H1 (cell line): ENCODE measurements around the gene CALM3. TPM values are rescaled to one million over a fixed set of nuclear protein-coding genes. Genes with fewer than 3 reads are reported as not detected.

ENCODE experiments used
- CTCF ChIA-PET: fragments of 300-600 bp; sonication (Branson Sonifier 250); formaldehyde crosslinking; loops from one replicate; lab custom pipeline; 2021; ENCODE audit not compliant: partially characterized antibody; lab: Charles Lee
- POLR2A ChIA-PET: fragments of 300-600 bp; sonication (Branson Sonifier 250); formaldehyde crosslinking; loops from one replicate; lab custom pipeline; 2021; ENCODE audit warnings: inconsistent platforms; ENCODE audit not compliant: partially characterized antibody; lab: Charles Lee
- DNase-seq, 2 experiments: peaks; one replicate each; pipeline versions ENCODE4 v3.0.0 to v3.0.0-alpha.2; 2010 to 2022; ENCODE audit warnings: low spot score in 2 of 2, low read depth in 1 of 2, mixed read lengths in 1 of 2
- FAIRE-seq: peaks from 2 replicates; lab custom pipeline; 2011; peaks lifted over from hg19 to GRCh38; lab: Jason Lieb, UNC
- H2AFZ ChIP-seq: 2 replicates; pipeline ENCODE4 v1.8.1; 2012; ENCODE audit warnings: low read length, inconsistent platforms
- H2AK5ac ChIP-seq: 2 replicates; pipeline ENCODE4 v1.6.1; 2013; ENCODE audit warnings: low read depth, low read length
- H2BK120ac ChIP-seq: replicated peaks from 2 replicates; pipeline ENCODE3; 2013; ENCODE audit warnings: low read depth, low read length, inconsistent platforms
- H2BK12ac ChIP-seq: 2 replicates; pipeline ENCODE4 v1.6.1; 2013; ENCODE audit warnings: low read depth, low read length
- H2BK15ac ChIP-seq: 2 replicates; pipeline ENCODE4 v1.6.1; 2013; ENCODE audit warnings: low read length
- H2BK20ac ChIP-seq: 2 replicates; pipeline ENCODE4 v1.6.1; 2013; ENCODE audit warnings: low read length
- H2BK5ac ChIP-seq: 2 replicates; pipeline ENCODE4 v1.6.1; 2013; ENCODE audit warnings: low read depth, low read length
- H3K14ac ChIP-seq: 2 replicates; pipeline ENCODE4 v1.6.1; 2013; ENCODE audit warnings: inconsistent platforms; ENCODE audit not compliant: insufficient read length
- H3K18ac ChIP-seq: 2 replicates; pipeline ENCODE4 v1.6.1; 2013; ENCODE audit warnings: low read length; ENCODE audit errors: extremely low read depth
- H3K23ac ChIP-seq: 2 replicates; pipeline ENCODE4 v1.6.1; 2013; ENCODE audit warnings: inconsistent platforms; ENCODE audit not compliant: insufficient read length
- H3K23me2 ChIP-seq: 2 replicates; pipeline ENCODE4 v1.6.1; 2013; ENCODE audit warnings: low read depth, low read length
- H3K27ac ChIP-seq: 2 replicates; pipeline ENCODE4 v1.6.1; 2011; ENCODE audit warnings: low read depth, low read length, inconsistent platforms
- H3K27me3 ChIP-seq, 4 experiments: replicated peaks in 1 of 4; 1 replicate in 1 of 4; 2 replicates in 3 of 4; pipeline versions ENCODE4 v1.6.1 to v1.8.1; 2011 to 2013; ENCODE audit warnings: low read length in 3 of 4, mild to moderate bottlenecking in 3 of 4, inconsistent platforms in 2 of 4, mixed read lengths in 2 of 4, moderate library complexity in 1 of 4; ENCODE audit not compliant: control insufficient read depth in 3 of 4, insufficient read depth in 3 of 4; ENCODE audit errors: extremely low read depth in 1 of 4
- H3K36me3 ChIP-seq, 4 experiments: 2 replicates each; pipeline versions ENCODE4 v1.6.1 to v1.8.1; 2011 to 2013; ENCODE audit warnings: mild to moderate bottlenecking in 4 of 4, low read length in 3 of 4, moderate library complexity in 2 of 4, control low read depth in 1 of 4, inconsistent platforms in 1 of 4; ENCODE audit not compliant: insufficient read depth in 4 of 4, control insufficient read depth in 2 of 4
- H3K4ac ChIP-seq: replicated peaks from 2 replicates; pipeline ENCODE3; 2013; ENCODE audit warnings: low read length, low read depth, mixed read lengths, inconsistent platforms; ENCODE audit not compliant: insufficient read length
- H3K4me1 ChIP-seq, 4 experiments: replicated peaks in 1 of 4; 1 replicate in 1 of 4; 2 replicates in 3 of 4; pipeline versions ENCODE4 v1.6.1 to v1.8.1; 2011 to 2013; ENCODE audit warnings: low read length in 3 of 4, inconsistent platforms in 2 of 4, mixed read lengths in 1 of 4; ENCODE audit not compliant: insufficient read depth in 4 of 4, control insufficient read depth in 3 of 4
- H3K4me2 ChIP-seq, 2 experiments: 2 replicates each; pipeline versions ENCODE4 v1.6.1 to v1.8.1; 2011 to 2013; ENCODE audit warnings: low read depth in 2 of 2, low read length in 2 of 2, control low read depth in 1 of 2, inconsistent platforms in 1 of 2, mild to moderate bottlenecking in 1 of 2; ENCODE audit not compliant: insufficient read depth in 1 of 2
- H3K4me3 ChIP-seq, 4 experiments: fragments of 200-600, 300-600 bp in 1 of 4; sonication (generic), shearing (Covaris generic), sonication (Bioruptor Twin) in 1 of 4; 2 replicates each; pipeline versions ENCODE4 v1.5.1 to v1.8.1; 2011 to 2016; ENCODE audit warnings: low read length in 4 of 4, low read depth in 3 of 4, control low read depth in 2 of 4, inconsistent platforms in 2 of 4, mild to moderate bottlenecking in 2 of 4, mixed read lengths in 1 of 4, moderate library complexity in 1 of 4; ENCODE audit not compliant: insufficient read depth in 2 of 4; ENCODE audit errors: extremely low read depth in 1 of 4
- H3K56ac ChIP-seq: replicated peaks from 2 replicates; pipeline ENCODE3; 2013; ENCODE audit warnings: low read depth, mild to moderate bottlenecking, mixed read lengths, low read length, inconsistent platforms; ENCODE audit not compliant: insufficient read length
- H3K79me1 ChIP-seq: 2 replicates; pipeline ENCODE4 v1.6.1; 2013; ENCODE audit warnings: low read depth, low read length, control low read depth
- H3K79me2 ChIP-seq, 2 experiments: 2 replicates each; pipeline versions ENCODE4 v1.6.1 to v1.8.1; 2012 to 2013; ENCODE audit warnings: low read length in 2 of 2, mild to moderate bottlenecking in 2 of 2, inconsistent platforms in 1 of 2; ENCODE audit not compliant: insufficient read depth in 2 of 2, control insufficient read depth in 1 of 2
- H3K9ac ChIP-seq, 4 experiments: replicated peaks in 1 of 4; 1 replicate in 1 of 4; 2 replicates in 3 of 4; pipeline versions ENCODE4 v1.6.1 to v1.8.1; 2011 to 2013; ENCODE audit warnings: low read depth in 3 of 4, low read length in 3 of 4, control low read depth in 2 of 4, mild to moderate bottlenecking in 2 of 4, moderate library complexity in 2 of 4, inconsistent platforms in 1 of 4; ENCODE audit errors: extremely low read depth in 1 of 4
- H3K9me3 ChIP-seq, 2 experiments: 2 replicates each; pipeline versions ENCODE4 v1.6.1 to v1.8.1; 2012 to 2013; ENCODE audit warnings: mild to moderate bottlenecking in 2 of 2, moderate library complexity in 2 of 2, control low read depth in 1 of 2, inconsistent platforms in 1 of 2, low read depth in 1 of 2, low read length in 1 of 2, mixed read lengths in 1 of 2; ENCODE audit not compliant: insufficient read depth in 2 of 2
- H4K20me1 ChIP-seq, 2 experiments: replicated peaks in 1 of 2; 2 replicates each; pipeline versions ENCODE3 to v1.8.1; 2011 to 2013; ENCODE audit warnings: inconsistent platforms in 2 of 2, low read length in 2 of 2, mild to moderate bottlenecking in 1 of 2; ENCODE audit not compliant: insufficient read depth in 2 of 2, control insufficient read depth in 1 of 2
- H4K5ac ChIP-seq: 2 replicates; pipeline ENCODE4 v1.6.1; 2013; ENCODE audit warnings: low read length, low read depth, mixed read lengths, inconsistent platforms; ENCODE audit not compliant: insufficient read length
- H4K8ac ChIP-seq: 2 replicates; pipeline ENCODE4 v1.8.0; 2013; ENCODE audit warnings: mild to moderate bottlenecking, moderate library complexity, low read length, inconsistent platforms; ENCODE audit not compliant: insufficient read depth; ENCODE audit errors: extremely low read depth
- H4K91ac ChIP-seq: replicated peaks from 2 replicates; pipeline ENCODE3; 2013; ENCODE audit warnings: low read length, mixed read lengths, inconsistent platforms; ENCODE audit not compliant: insufficient read length
- ASH2L ChIP-seq: fragments of 200-600, 300-600 bp; sonication (generic); IDR thresholded peaks from one replicate; pipeline ENCODE4 v1.7.1; 2017; ENCODE audit warnings: low read length
- EGR1 ChIP-seq: IDR thresholded peaks from 2 replicates; pipeline ENCODE4 v1.6.1; 2011; ENCODE audit warnings: low read depth, low read length, borderline replicate concordance
- EP300 ChIP-seq, 2 experiments: IDR thresholded peaks; 1 replicate in 1 of 2; 2 replicates in 1 of 2; pipeline ENCODE4 v1.6.1; 2011 to 2012; ENCODE audit warnings: low read depth in 2 of 2, low read length in 2 of 2, mild to moderate bottlenecking in 2 of 2, borderline replicate concordance in 1 of 2, inconsistent platforms in 1 of 2, moderate library complexity in 1 of 2
- FOSL1 ChIP-seq: IDR thresholded peaks from 2 replicates; pipeline ENCODE4 v1.6.1; 2011; ENCODE audit warnings: mild to moderate bottlenecking, low read depth, low read length, moderate library complexity; ENCODE audit not compliant: insufficient read depth
- JUN ChIP-seq: IDR thresholded peaks from 2 replicates; pipeline ENCODE4 v1.6.1; 2011; ENCODE audit warnings: low read depth, mild to moderate bottlenecking, improper control_type of control experiment, low read length
- JUND ChIP-seq: IDR thresholded peaks from 2 replicates; pipeline ENCODE4 v1.6.1; 2011; ENCODE audit warnings: mild to moderate bottlenecking, improper control_type of control experiment, low read length
- KDM1A ChIP-seq: fragments of 200-600, 300-600 bp; sonication (generic); IDR thresholded peaks from 2 replicates; pipeline ENCODE4 v1.7.1; 2016; ENCODE audit warnings: mild to moderate bottlenecking, low read length, borderline replicate concordance
- POLR2AphosphoS5 ChIP-seq: IDR thresholded peaks from 2 replicates; pipeline ENCODE4 v1.6.1; 2011; ENCODE audit warnings: low read depth, low read length
- RNF2 ChIP-seq: fragments of 200-900, 300-1000 bp; sonication (generic); IDR thresholded peaks from 2 replicates; pipeline ENCODE4 v1.7.1; 2016; ENCODE audit warnings: borderline replicate concordance, low read depth, mild to moderate bottlenecking, antibody characterized with exemption, low read length; ENCODE audit not compliant: poor library complexity, severe bottlenecking; ENCODE audit errors: missing control alignments
- SIX5 ChIP-seq: IDR thresholded peaks from 2 replicates; pipeline ENCODE4 v1.6.1; 2011; ENCODE audit warnings: mild to moderate bottlenecking, low read depth, low read length
- WGBS, 2 experiments: shearing (Covaris generic) in 1 of 2; methylation state at CpG; one replicate each; pipeline versions ENCODE4 v1.1.6 to v1.1.7; 2013 to 2015; ENCODE audit warnings: low lambda C conversion rate in 2 of 2, mixed read lengths in 2 of 2, inconsistent platforms in 1 of 2, low coverage in 1 of 2, missing lambda C conversion rate in 1 of 2; ENCODE audit not compliant: insufficient replicate concordance in 2 of 2, insufficient coverage in 1 of 2, insufficient read length in 1 of 2; ENCODE audit errors: extremely low coverage in 1 of 2, missing lambda C conversion rate in 1 of 2; 5-methylcytosine and 5-hydroxymethylcytosine counted together
- polyA plus RNA-seq, 7 experiments: library from polyadenylated mRNA; depleted of rRNA in 3 of 7; stranded (reverse) in 5 of 7; unstranded in 2 of 7; fragments of >200 nt in 5 of 7; fragments of 200-250 nt in 2 of 7; gene quantifications; 1 replicate in 5 of 7; 2 replicates in 1 of 7; 4 replicates in 1 of 7; pipeline versions ENCODE4 v1.2.1 to v1.2.3, GENCODE V29; 2011 to 2013; ENCODE audit warnings: missing spikeins in 2 of 7, mixed read lengths in 2 of 7
- total RNA-seq: library from RNA; stranded (reverse); fragmentation: NEBNext Ultra II Directional; extraction: Animal tissue kit (Norgen Biotek cat#: 25700); gene quantifications from 2 replicates; pipeline ENCODE4 v1.2.1, GENCODE V29; 2021
- TF ChIP-seq, protein P1 (sequence below): IDR thresholded peaks from 2 replicates; pipeline ENCODE4 v1.6.1; 2011; ENCODE audit warnings: low read length, improper control_type of control experiment
- TF ChIP-seq, protein P2 (sequence below): IDR thresholded peaks from 2 replicates; pipeline ENCODE4 v1.6.1; 2012; ENCODE audit warnings: inconsistent platforms

The CALM3 gene
- total and polyA plus RNA-seq, 2 of the 8 experiments (the other 6 are each of a cell fraction or from before 2014, with no cell fraction given), result 315 to 326 TPM

DNA sequence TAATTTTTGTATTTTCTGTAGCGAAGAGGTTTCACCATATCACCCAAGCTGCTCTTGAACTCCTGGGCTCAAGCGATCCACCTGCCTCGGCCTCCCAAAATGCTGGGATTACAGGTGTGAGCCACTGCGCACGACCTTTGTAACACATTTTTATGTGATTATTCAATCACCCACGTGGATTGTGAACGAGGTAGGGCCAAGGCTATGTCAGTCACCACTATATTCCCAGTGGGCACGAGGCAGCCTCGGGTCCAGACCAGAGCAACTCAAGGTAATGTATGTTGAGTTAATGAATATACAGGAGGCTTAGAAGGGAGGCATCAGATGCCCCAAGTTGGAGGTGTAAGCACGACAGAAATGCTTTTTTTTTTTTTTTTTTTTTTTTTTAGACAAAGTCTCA is 14.8 kb downstream of the CALM3 start:
- Histone ChIP-seq H2AK5ac (no peak overlapping the region), H4K91ac (no peak overlapping the region), H3K27ac (no peak overlapping the region), H3K14ac (no peak overlapping the region), H3K36me3 (no peaks in the 10 kb centered on the region), H2BK120ac (no peak overlapping the region), H2AFZ (no peak overlapping the region), H4K5ac (no peak overlapping the region), H2BK5ac (no peak overlapping the region; the same call in 1 of the 2 replicates), H3K27me3 (no peaks in the 10 kb centered on the region), H4K8ac (no peak overlapping the region), H3K18ac (no peak overlapping the region), H2BK12ac (no peak overlapping the region), H3K4me3 (no peak overlapping the region), H3K56ac (no peak overlapping the region), H3K79me1 (no peaks in the 10 kb centered on the region), H2BK15ac (no peak overlapping the region), H3K79me2 (no peaks in the 10 kb centered on the region), H2BK20ac (no peak overlapping the region), H3K4me1 (peaks cover 0 to 1% (median under 1%) of the 10 kb centered on the region in 4 experiments; a peak in 2 of 7 replicates), H4K20me1 (no peaks in the 10 kb centered on the region), H3K4me2 (no peak overlapping the region), H3K4ac (no peak overlapping the region), H3K23ac (no peak overlapping the region), H3K23me2 (no peaks in the 10 kb centered on the region), H3K9ac (no peak overlapping the region), H3K9me3 (no peaks in the 10 kb centered on the region)
- no peak for FAIRE-seq
- ChIA-PET POLR2A (interaction anchor here (1.6 to 1.9 kb wide), 2 partner anchors 15 to 46 kb away, joined by 5 to 8 read pairs; partner anchors contain the start of genes CALM3 and DACT3), CTCF (interaction anchor here (1.0 to 15.6 kb wide), 13 partner anchors 9 to 114 kb away, joined by 3 to 341 read pairs (median 5); partner anchors contain the start of genes DACT3 and PTGIR)
- DNase-seq, result no peak
- 91% methylated on average over 10 of the region's 10 CpGs; no CpG with 5 or more reads in 1 of the 2 experiments for WGBS, 2 experiments
- TF ChIP-seq POLR2AphosphoS5 (no peak), EP300 (IDR thresholded peaks at IDR 0.05; ENCODE audit: borderline replicate concordance in 1 of 2, low read depth in 2 of 2, low read length in 2 of 2) (no peak), FOSL1 (no peak), JUND (no peak), JUN (no peak), ASH2L (no peak), RNF2 (no peak), KDM1A (no peak), SIX5 (no peak), EGR1 (no peak)
- TF ChIP-seq, protein P1, sequence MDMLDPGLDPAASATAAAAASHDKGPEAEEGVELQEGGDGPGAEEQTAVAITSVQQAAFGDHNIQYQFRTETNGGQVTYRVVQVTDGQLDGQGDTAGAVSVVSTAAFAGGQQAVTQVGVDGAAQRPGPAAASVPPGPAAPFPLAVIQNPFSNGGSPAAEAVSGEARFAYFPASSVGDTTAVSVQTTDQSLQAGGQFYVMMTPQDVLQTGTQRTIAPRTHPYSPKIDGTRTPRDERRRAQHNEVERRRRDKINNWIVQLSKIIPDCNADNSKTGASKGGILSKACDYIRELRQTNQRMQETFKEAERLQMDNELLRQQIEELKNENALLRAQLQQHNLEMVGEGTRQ, result no peak
- TF ChIP-seq, protein P2, sequence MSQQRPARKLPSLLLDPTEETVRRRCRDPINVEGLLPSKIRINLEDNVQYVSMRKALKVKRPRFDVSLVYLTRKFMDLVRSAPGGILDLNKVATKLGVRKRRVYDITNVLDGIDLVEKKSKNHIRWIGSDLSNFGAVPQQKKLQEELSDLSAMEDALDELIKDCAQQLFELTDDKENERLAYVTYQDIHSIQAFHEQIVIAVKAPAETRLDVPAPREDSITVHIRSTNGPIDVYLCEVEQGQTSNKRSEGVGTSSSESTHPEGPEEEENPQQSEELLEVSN, result no peak
